HG02938 (cell line): ENCODE measurements around the gene CERKL.
A peak's percentile ranks its signal among the peaks of the same experiment; 100 is the strongest.

ENCODE experiments used
- ATAC-seq: cut with Tn5 transposase; IDR thresholded peaks from one replicate; pipeline ENCODE4 v1.9.1; 2021; ENCODE audit warnings: mild to moderate bottlenecking, moderate library complexity; ENCODE audit not compliant: unreplicated experiment

Gene CERKL

GRCh38 chr2:181578829-181579228 is 78.1 kb downstream of the CERKL start:
- peak; percentile 42 for ATAC-seq

GRCh38 chr2:181576431-181576830 is 80.5 kb downstream of the CERKL start:
- no peak for ATAC-seq

- no peak for ATAC-seq
These were observed 81.3 kb downstream of the CERKL start for GRCh38 chr2:181575650-181576025.

- no peak for ATAC-seq
These were observed 81.8 kb downstream of the CERKL start for GRCh38 chr2:181575024-181575649.

- no peak for ATAC-seq
These were observed 82.6 kb downstream of the CERKL start for GRCh38 chr2:181574321-181574720.

GRCh38 chr2:181573140-181573736 is 83.7 kb downstream of the CERKL start:
- no peak for ATAC-seq

GRCh38 chr2:181570833-181571661 is 85.9 kb downstream of the CERKL start:
- no peak for ATAC-seq

- ATAC-seq: no peak
These were observed 86.8 kb downstream of the CERKL start for GRCh38 chr2:181570059-181570458.

- ATAC-seq: no peak
These were observed 90.4 kb downstream of the CERKL start for GRCh38 chr2:181566334-181567032.

- ATAC-seq: no peak
These were observed 93.7 kb downstream of the CERKL start for GRCh38 chr2:181563101-181563692.

GRCh38 chr2:181558371-181558770 is 98.5 kb downstream of the CERKL start:
- ATAC-seq: no peak

- ATAC-seq: no peak
These were observed 102.7 kb downstream of the CERKL start for GRCh38 chr2:181554061-181554830.

GRCh38 chr2:181553244-181553643 is 103.7 kb downstream of the CERKL start:
- no peak for ATAC-seq

- ATAC-seq: no peak
These were observed 104.1 kb downstream of the CERKL start for GRCh38 chr2:181552808-181553207.

GRCh38 chr2:181546086-181546485 is 110.8 kb downstream of the CERKL start:
- no peak for ATAC-seq

- ATAC-seq: no peak
These were observed 114.7 kb downstream of the CERKL start for GRCh38 chr2:181542170-181542569.

- ATAC-seq: no peak
These were observed 116.5 kb downstream of the CERKL start for GRCh38 chr2:181540421-181540820.

- no peak for ATAC-seq
These were observed 120.2 kb downstream of the CERKL start for GRCh38 chr2:181536730-181537129.

GRCh38 chr2:181528441-181528840 is 128.5 kb downstream of the CERKL start:
- ATAC-seq: no peak

- ATAC-seq: no peak
These were observed 129.8 kb downstream of the CERKL start for GRCh38 chr2:181527058-181527457.
